GM19023 (cell line): ENCODE results near the gene SPACDR.
"Not testable (repeated sequence)": the region's sequence is repeated elsewhere in the genome, so short reads cannot be mapped to it uniquely, and the experiment has no call there.

Source experiments
- ATAC-seq: cut with Tn5 transposase; IDR thresholded peaks from one replicate; pipeline ENCODE4 v1.9.1; 2021; ENCODE audit warnings: mild to moderate bottlenecking, moderate library complexity; ENCODE audit not compliant: unreplicated experiment

The SPACDR gene

DNA sequence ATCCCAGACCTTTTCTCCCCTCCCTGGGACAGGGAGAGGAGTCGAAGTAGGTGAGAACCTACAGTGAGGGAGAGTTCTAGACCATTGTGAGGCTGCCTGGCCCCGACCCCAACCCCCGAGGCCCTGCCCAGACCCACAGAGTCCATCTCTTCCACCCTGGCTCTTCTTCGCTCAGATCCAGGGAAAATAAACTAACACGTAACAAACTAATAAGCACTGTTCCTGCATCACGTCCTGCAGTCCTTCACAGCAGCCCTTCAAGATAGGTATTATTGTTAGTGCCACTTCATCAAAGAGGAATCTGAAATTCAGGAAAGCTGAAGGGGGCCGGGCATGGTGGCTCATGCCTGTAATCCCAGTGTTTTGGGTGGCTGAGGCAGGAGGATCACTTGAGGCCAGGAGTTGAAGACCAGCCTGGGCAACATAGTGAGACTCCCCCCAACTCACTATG, at the start of gene SPACDR:
Gene SPACDR, minus strand, starts transcription at position 51 of the 451 bp plus-strand sequence. CDS start 235 bp downstream, outside the sequence.
- no peak for ATAC-seq

DNA sequence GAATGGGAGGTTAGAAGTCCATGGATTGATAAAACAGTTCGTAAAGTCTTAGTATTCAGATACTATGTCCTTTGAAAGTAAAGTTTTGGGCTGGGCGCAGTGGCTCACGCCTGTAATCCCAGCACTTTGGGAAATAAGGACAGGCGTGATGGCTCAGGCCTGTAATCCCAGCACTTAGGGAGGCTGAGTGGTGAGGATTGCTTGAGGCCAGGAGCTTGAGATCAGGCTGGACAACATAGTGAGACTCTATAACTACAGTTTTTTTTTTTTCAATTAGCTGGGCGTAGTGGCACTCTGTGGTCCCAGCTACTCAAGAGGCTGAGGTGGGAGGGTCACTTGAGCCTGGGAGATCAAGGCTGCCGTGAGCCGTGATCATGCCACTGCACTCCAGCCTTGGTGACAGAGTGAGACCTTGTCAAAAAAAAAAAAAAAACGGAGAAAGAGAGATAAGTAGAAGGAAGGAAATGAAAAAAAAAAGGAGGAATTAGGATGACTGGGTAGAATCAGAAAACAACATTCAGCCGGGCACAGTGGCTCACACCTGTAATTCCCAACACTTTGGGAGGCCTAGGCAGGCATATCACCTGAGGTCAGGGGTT, 49.3 kb upstream of the SPACDR start:
- no peak for ATAC-seq

- ATAC-seq = no peak
These were observed 46.6 kb upstream of the SPACDR start for GRCh38 chr7:100510437-100511239.

- no peak for ATAC-seq
These were observed 45.2 kb upstream of the SPACDR start for GRCh38 chr7:100509231-100509630.

- no peak for ATAC-seq
These were observed 42.4 kb upstream of the SPACDR start for GRCh38 chr7:100506356-100506923.

DNA sequence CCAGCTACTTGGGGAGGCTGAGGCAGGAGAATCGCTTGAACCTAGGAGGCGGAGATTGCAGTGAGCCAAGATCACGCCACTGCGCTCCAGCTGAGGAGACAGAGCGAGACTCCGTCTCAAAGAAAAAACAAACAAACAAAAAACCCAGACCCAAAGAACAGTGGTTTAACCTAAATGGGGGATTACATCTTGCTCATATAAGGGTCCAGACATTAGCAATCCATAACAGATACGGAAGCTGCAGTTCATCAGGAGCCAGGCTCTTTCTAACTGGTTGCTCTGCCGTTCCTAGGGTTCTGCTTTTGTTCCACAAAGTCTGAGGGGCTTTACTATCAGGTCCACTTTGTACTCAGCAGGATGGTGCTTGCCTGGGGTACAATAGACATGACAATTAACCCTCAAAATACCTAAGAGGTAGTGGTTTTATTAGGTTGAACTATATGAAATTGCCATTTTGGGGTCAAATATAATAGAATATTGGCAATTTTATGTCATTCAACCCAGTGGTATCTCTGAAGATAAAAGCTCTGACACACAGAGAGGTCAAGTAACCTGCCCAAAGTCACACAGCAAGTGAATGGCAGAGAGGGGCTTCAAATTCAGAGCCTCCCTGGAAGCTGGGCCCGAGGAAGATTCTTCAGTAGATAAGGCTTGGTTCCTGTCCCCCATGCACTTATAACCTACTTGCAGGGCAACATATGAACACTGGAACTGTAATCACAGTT, 41.0 kb upstream of the SPACDR start:
- ATAC-seq = no peak

DNA sequence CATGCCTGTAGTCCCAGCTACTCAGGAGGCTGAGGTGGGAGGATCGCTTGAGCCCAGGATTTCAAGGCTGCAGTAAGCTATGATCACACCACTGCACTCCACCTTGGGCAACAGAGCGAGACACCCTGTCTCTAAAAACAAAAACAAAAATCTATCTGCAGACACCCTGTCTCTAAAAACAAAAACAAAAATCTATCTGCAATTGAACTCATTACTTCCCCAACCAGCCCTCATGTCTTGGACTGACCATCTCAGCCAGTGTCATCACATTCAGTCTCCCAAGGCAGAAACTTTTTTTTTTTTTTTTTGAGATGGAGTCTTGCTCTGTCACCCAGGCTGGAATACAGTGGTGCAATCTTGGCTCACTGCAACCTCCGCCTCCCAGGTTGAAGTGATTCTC, 40.0 kb upstream of the SPACDR start:
- not testable (repeated sequence) for ATAC-seq

DNA sequence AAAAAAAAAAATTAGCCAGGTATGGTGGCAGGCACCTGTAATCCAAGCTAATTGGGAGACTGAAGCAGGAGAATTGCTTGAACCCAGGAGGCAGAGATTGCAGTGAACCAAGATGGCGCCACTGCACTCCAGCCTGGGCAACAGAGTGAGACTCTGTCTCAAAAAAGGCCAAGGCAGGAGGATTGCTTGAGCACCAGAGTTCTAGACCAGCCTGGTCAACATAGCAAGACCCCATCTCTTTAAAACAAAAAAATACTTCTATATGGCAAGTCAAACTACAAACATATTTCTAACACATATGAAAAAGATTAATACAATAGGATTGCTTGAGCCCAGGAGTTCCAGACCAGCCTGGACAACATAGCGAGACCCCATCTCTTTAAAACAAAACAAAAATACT, 36.7 kb upstream of the SPACDR start:
- not testable (repeated sequence) for ATAC-seq

DNA sequence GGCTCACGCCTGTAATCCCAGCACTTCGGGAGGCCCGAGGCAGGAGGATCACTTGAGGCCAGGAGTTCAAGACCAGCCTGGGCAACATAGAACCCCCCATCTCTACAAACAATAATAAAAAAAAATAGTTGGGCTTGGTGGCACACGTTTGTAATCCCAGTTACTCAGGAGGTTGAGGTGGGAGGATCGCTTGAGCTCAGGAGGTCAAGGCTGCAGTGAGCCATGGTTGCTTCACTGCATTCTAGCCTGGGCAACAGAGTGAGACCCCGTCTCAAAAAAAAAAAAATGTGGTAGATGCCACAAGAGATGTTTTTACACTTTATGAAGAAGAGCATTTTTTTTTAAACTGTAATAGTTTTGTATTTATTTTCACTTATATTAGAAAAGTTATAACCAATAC, 32.4 kb upstream of the SPACDR start:
- ATAC-seq = no peak

DNA sequence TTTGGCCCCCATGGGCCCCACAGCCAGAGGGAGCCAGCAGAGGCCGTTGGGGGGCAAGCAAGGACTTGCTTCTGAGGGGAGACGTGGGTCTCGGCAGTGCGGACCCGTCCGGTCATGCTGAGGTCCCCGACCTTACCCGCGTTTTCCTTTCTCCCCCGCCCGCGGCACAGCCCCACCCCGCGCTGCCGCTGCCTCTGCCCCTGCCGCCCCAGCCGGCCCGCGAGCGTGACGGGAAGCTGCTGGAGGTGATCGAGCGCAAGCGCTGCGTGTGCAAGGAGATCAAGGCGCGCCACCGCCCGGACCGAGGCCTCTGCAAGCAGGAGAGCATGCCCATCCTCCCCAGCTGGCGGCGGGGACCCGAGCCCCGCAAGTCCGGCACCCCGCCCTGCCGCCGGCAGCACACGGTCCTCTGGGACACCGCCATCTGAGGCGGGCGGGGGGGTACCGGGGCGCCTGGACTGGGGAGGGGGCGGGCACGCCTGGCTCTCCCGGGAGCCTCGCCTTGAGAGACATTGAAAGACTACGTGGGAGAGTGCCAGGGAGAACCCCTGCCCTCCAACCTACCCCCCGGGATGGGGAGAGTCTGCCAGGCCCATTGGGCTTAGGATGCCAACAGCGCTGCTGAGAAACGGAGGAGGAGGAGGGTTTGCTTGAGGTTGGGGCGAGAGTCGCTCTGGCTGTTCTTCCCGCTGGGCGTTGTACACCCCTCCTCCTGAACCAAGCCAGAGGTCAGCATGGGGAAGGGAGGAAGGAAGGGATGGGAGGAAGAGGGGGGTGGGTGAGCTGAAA, 29.6 kb upstream of the SPACDR start:
- no peak for ATAC-seq

DNA sequence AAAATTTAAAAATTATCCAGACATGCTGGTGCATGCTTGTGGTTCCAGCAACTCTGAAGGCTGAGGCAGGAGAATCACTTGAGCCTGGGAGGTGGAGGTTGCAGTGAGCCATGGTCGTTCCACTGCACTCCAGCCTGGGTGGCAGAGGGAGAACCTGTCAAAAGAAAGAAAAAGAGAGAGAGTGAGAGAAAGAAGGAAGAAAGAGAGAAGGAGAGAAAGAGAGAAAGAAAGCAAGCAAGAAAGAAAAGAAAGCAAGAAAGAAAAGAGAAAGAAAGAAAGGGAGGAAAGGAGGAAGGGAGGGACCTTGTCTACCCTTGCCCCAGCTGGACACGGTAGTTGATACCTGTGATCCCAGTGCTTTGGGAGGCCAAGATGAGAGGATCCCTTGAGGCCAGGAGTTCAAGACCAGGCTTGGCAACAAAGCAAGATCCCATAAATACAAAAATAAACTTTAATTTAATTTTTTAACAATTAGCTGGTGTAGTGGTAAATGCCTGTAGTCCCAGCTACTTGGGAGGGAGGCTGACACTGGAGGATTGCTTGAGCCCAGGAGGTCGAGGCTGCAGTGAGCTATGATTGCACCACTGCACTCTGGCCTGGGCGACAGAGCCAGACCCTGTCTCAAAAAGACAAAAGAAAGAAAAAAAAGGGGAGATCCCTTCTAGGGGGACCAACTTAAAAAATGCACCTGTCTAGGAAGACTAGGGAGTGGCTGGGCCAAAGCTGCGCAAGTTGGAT, 28.8 kb upstream of the SPACDR start:
- ATAC-seq = no peak

DNA sequence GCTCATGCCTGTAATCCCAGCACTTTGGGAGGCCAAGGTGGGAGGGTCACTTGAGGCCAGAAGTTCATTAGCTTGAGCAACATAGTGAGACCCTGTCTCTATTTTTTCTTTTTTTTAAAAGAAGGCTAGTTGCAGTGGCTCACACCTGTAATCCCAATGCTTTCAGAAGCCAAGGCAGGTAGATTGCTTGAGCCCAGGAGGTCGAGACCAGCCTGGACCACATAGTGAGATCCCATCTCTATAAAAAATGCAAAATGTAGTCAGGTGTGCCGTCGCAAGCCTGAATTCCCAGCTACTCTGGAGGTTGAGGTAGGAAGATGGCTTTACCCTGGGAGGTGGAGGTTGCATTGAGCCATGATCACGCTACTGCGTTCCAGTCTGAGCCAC, 27.1 kb upstream of the SPACDR start:
- ATAC-seq = no peak

- ATAC-seq = no peak
These were observed 26.6 kb upstream of the SPACDR start for GRCh38 chr7:100490483-100491191.

DNA sequence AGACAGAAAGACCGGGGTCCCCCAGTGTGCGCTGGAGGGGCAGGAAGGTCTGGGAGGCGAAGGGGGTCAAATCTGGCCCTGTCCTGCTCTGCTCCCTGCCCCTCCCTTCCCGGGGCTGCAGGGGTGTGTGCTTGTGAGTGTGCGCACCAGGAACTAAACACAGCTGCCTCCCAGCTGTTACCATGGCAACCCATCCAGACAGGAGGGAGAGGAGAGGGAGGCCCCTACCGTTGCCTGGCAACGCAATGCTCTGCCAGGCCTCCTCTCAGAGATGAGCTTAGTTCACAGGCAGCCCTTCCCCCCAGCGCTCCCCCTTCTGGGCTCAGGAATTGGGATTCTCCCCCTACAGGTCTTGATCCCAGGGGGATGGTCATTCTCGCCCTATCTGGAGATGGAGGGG, 25.8 kb upstream of the SPACDR start:
- ATAC-seq = no peak

- no peak for ATAC-seq
These were observed 25.1 kb upstream of the SPACDR start for GRCh38 chr7:100489121-100489520.

DNA sequence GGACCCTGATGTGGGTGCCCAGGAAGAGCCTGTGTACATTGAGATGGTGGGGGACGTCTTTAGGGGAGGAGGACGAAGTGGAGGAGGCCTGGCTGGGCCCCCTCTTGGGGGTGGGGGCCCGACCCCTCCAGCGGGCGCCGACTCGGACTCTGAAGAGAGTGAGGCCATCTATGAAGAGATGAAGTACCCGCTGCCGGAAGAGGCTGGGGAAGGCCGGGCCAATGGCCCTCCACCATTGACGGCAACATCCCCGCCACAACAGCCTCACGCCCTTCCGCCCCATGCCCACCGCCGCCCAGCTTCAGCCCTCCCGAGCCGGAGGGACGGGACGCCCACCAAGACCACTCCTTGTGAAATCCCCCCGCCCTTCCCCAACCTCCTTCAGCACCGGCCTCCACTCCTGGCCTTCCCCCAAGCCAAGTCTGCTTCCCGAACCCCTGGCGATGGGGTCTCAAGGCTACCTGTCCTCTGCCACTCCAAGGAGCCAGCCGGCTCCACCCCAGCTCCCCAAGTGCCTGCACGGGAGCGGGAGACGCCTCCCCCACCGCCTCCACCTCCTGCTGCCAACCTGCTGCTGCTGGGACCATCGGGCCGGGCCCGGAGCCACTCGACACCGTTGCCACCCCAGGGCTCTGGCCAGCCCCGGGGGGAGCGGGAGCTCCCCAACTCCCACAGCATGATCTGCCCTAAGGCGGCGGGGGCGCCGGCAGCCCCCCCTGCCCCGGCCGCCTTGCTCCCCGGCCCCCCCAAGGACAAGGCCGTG, 24.5 kb upstream of the SPACDR start:
- no peak for ATAC-seq

DNA sequence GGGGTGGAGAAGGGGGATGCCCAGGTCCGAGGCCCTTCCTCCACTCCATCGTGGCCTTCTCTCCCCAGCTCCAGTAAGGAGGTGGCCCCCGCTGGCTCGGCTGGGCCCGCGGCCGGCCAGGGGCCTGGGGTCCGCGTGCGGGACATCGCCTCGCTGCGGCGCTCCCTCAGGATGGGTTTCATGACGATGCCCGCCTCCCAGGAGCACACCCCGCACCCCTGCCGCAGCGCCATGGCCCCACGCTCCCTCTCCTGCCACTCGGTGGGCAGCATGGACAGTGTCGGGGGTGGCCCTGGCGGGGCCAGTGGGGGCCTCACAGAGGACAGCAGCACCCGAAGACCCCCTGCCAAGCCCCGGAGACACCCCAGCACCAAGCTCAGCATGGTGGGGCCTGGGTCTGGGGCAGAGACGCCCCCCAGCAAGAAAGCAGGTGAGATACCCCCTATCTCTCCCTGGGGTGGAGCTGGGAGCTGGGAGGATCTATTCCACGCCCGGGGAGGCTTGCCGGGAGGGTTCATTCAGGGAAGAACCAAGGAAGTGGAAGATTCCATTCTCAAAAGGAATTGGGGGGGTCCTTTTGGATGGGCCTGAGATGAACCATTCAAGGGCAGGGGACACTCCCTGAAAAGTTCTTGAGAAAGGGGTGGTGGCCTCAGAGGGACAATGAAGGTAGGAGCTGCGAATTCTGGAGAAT, 22.8 kb upstream of the SPACDR start:
- no peak for ATAC-seq

GRCh38 chr7:100486111-100486636, 22.1 kb upstream of the SPACDR start:
- ATAC-seq = no peak
